Measurements from ENCODE around the gene TENT4A. TPM values are rescaled to one million over a fixed set of nuclear protein-coding genes. Genes with fewer than 3 reads are reported as not detected.

TENT4A gene
- total and polyA plus RNA-seq, 2 of the 4 experiments (the other 2 are of a cell fraction) = 5.9 to 17.2 TPM

DNA sequence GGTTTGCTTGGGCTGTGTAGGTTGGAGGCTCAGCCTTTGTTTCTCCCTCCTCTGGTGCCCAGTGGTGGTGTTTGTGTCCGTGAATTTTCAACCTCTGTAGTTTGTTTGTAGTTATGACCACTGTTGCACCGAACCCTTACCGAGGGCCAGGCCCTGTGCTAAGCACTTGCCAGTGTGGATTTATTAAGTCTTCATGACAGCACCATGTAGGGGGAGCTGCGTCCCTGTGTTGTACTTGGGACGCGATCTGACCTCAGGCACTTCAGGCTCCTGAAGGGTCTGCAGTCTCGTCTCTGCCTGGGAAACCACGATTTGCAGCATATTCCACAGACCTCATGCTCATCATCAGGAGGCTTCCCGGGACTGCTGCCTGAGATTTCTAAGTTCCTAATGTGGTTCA, 12.8 kb downstream of the TENT4A start:
- H3K79me1 ChIP-seq (ENCODE audit: low read depth in 1 of 2, low read length in 2 of 2) = peaks cover 0 to 68% of the 10 kb centered on the region in 2 experiments; a peak in 2 of 4 replicates
- no peak overlapping the region for H3K4me2 ChIP-seq (ENCODE audit: low read depth, low read length)
- H3K27me3 ChIP-seq (ENCODE audit: control insufficient read depth, insufficient read depth, low read length) = no peaks in the 10 kb centered on the region
- no peaks in the 10 kb centered on the region for H3K9me3 ChIP-seq (ENCODE audit: control insufficient read depth, insufficient read depth, low read length)
- CTCF ChIA-PET = no interaction called here
- H3K18ac ChIP-seq (ENCODE audit: low read depth, low read length) = no peak overlapping the region
- peaks cover 5% of the 10 kb centered on the region for H3K36me3 ChIP-seq (ENCODE audit: control insufficient read depth, insufficient read depth, low read length)
- no peak overlapping the region for H3K4me3 ChIP-seq (ENCODE audit: insufficient read depth, low read depth, low read length)
- H2BK15ac ChIP-seq (ENCODE audit: low read depth, low read length) = no peak overlapping the region
- no peak overlapping the region for H3K23ac ChIP-seq (ENCODE audit: low read depth, low read length)
- no peak overlapping the region for H4K8ac ChIP-seq (ENCODE audit: low read depth in 2 of 2, low read length in 2 of 2)
- DNase-seq (no peak), ATAC-seq (ENCODE audit: low read depth) (no peak)
- no peak overlapping the region for H2BK20ac ChIP-seq (ENCODE audit: low read depth, low read length)
- no peak overlapping the region for H4K5ac ChIP-seq (ENCODE audit: low read depth, low read length)
- BruUV-seq (replicated peaks) = no TSS peak
- H3K4ac ChIP-seq (ENCODE audit: low read depth, low read length) = no peak overlapping the region
- H3K9ac ChIP-seq (ENCODE audit: low read depth, low read length) = no peak overlapping the region
- WGBS, 2 experiments (ENCODE audit: extremely low coverage in 2 of 2, insufficient read length in 1 of 2) = no CpG with 5 or more reads among the region's 9 CpGs
- H2BK5ac ChIP-seq (ENCODE audit: low read depth, low read length, poor library complexity, severe bottlenecking) = no peak overlapping the region
- H3K9me1 ChIP-seq (ENCODE audit: insufficient read depth, low read length) = peaks cover 57% of the 10 kb centered on the region
- peaks cover 83% of the 10 kb centered on the region for H4K20me1 ChIP-seq (ENCODE audit: insufficient read depth, low read length)
- in situ Hi-C loops (cut with MboI; ENCODE audit: low sequenced_read_pairs) (loop anchor here (25.0 kb wide), 1 partner anchor 1239 kb away; no protein-coding TSS in a partner anchor), dilution Hi-C loops (cut with HindIII; ENCODE audit: low sequenced_read_pairs, unreplicated experiment) (no loop called here), intact Hi-C loops (cut with micrococcal nuclease) (no loop called here)
- H3K27ac ChIP-seq (ENCODE audit: insufficient read depth, low read length) = no peak overlapping the region
- POLR2A ChIA-PET (ENCODE audit: unreplicated experiment) = no interaction called here
- no peak overlapping the region for H4K91ac ChIP-seq (ENCODE audit: insufficient read depth, low read depth, low read length)
- no peak overlapping the region for H3K14ac ChIP-seq (replicated peaks; ENCODE audit: low read depth, low read length)
- no peak overlapping the region for H2AK5ac ChIP-seq (ENCODE audit: low read depth, low read length)
- no peak for TF ChIP-seq BHLHE40 (IDR thresholded peaks at IDR 0.05; ENCODE audit: low read depth, low read length)
- no peak for TF ChIP-seq MXI1 (IDR thresholded peaks at IDR 0.05; ENCODE audit: borderline replicate concordance, low read depth, low read length)
- H2AFZ ChIP-seq (replicated peaks; ENCODE audit: low read length, poor library complexity) = no peak overlapping the region
- no peak overlapping the region for H3K56ac ChIP-seq (ENCODE audit: extremely low read depth, insufficient read depth, low read length)
- H3K4me1 ChIP-seq (ENCODE audit: control insufficient read depth, insufficient read depth, low read length) = peaks cover 52% of the 10 kb centered on the region
- H2BK120ac ChIP-seq (ENCODE audit: low read depth, low read length) = no peak overlapping the region
- peak overlapping the region; percentile 43 for H2AK9ac ChIP-seq (replicated peaks; ENCODE audit: low read depth, low read length, poor library complexity)
